Measurements from ENCODE around the gene BRD3. TPM values are rescaled to one million over a fixed set of nuclear protein-coding genes. Genes with fewer than 3 reads are reported as not detected.
A peak's percentile ranks its signal among the peaks of the same experiment; 100 is the strongest.

Gene BRD3
- polyA plus RNA-seq, 1 donor = 62.5 TPM

GRCh38 chr9:134024828-134025605 is 42.8 kb downstream of the BRD3 start, which contains the start of gene BRD3OS:
Gene BRD3OS (plus strand): TSS chr9:134025481. CDS start chr9:134026748, 1,267 bp downstream.
- peak; percentile 89 for DNase-seq (ENCODE audit: low read depth)

DNA sequence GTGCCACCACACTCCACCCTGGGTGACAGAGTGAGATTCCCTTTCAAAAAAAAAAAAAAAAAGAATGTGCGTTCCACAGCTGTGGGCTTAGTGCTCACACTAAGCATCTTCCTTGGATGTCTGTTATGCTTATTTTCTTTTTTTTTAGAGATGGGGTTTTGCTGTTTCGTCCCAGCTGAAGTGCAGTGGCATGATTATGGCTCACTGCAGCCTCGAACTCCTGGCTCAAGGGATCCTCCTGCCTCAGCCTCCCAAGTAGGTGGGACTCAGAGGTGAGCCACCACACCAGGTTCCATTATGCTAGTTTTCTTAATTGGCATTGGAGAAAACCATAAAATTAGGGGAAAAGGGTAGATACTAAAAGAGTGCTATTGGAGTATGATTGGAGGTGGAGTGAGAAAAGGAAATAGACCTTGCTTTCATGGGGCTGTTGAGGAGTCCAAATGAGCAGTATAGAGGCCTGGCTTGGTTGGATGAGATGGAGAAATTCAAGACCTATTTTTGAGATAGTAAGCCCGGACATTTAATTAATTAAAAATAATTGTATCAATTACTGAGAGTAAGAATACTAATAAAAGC is 43.5 kb downstream of the BRD3 start:
- DNase-seq (ENCODE audit: low read depth) = no peak

DNA sequence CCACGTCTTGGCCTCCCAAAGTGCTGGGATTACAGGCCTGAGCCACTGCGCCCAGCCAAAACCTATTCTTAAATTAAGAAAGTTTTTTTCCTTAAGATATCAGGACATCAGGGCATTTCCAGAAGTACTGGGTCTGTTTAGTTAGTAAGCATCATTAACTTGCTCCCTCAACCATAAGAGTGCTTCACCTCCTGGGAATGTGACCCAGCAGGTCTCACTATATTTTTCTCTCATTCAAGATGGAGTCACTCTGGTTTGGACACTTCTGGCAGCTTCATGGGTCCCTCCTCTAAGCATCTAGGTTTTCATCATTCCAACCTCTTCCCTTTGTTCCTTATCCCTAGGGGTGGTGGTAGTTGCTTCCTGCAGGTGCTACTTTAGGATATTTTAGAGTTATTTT is 52.9 kb downstream of the BRD3 start:
- no peak for DNase-seq (ENCODE audit: low read depth)

- DNase-seq (ENCODE audit: low read depth) = no peak
These were observed 56.4 kb downstream of the BRD3 start for GRCh38 chr9:134011401-134011800.

GRCh38 chr9:134010310-134011173 is 57.3 kb downstream of the BRD3 start:
- no peak for DNase-seq (ENCODE audit: low read depth)

DNA sequence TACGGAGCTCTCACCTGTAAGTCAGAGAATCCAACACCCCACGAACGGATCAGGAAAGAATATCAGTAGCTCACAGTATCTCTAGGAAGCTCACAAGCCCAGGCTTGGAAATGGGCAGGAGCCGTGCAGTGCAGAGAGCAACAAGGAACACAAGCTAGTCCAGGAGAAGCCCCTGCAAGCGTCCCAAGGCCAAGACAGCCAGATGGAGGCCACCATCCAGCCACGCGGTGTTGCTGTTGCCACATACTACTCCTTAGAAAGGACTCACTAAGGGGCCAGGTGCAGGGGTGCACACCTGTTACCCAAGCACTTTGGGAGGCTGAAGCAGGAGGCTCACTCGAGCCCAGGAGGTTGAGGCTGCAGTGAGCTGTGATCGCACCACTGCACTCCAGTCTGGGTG is 60.3 kb downstream of the BRD3 start:
- DNase-seq (ENCODE audit: low read depth) = no peak

DNA sequence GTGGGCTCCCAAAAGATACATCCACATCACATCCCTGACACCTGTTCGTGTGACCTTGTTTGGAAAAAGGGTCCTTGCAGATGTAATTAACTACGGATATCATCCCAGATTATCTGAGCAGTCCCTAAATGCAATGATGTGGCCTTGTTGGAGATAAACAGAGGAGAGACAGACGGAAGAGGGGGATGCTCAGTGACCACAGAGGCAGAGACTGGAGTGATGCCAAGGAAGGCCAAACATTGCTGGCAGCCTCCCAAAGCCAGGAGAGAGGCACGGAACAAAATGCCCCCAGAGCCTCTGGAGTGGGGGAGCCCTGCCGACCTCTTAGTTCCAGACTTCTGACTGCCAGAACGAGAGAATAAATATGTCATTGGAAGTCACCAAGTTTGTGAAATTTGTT is 60.7 kb downstream of the BRD3 start:
- no peak for DNase-seq (ENCODE audit: low read depth)

- no peak for DNase-seq (ENCODE audit: low read depth)
These were observed 62.4 kb downstream of the BRD3 start for GRCh38 chr9:134005381-134005780.

DNA sequence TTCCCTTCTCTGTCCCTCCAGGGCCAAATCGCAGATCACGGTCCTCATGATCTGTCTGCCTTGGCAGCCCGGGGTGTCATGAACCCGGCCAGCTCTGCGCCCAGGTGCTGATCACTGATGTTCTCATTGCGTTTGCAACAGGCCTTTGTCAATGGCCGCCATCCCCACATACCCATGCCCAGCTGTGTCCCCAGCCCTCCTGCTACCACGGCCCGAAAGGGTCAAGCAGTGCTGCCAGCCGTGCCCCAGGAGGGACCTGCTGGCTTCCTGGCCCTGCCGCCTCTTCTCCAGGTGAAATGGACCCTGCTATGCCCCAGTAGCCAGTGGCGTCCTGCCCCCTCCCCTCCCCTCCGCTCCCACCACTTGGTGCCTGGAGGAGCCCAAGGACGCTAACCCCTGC is 62.9 kb downstream of the BRD3 start:
- DNase-seq (ENCODE audit: low read depth) = no peak

DNA sequence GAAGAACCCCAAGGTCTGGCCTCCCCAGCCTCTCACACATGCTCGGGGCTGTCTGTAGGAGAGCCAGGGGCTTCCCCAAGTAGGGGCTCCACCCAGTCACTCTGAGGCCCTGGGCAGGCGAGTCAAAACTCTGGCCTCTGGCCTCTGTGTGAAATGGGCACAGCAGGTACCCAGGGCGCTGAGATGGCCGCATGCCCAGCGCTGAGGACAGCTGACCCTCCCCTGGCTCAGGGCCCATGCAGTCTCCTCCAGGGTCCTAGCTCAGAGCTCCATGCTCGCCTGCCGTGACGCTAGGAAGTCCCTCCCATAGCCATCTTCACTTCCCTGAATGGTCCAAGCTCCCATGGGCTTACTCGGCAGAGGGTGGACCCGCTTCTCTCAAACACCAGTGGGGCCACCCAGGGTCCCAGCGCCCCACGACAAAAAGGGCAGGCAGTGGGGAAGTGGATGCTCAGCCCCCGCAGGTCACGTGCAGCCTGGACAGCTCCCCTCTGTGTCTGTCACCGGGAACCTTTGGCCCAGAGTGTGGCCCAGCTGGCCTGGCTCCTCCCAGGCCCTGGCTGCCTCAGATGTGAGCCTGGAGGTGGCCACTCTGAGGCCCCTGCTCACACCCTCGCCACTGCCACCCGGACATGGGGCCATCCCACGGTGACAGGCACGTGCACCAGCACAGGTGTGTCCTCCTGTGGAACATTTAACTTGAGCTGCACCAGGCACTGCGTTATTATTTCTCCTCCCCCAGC is 63.5 kb downstream of the BRD3 start:
- no peak for DNase-seq (ENCODE audit: low read depth)

DNA sequence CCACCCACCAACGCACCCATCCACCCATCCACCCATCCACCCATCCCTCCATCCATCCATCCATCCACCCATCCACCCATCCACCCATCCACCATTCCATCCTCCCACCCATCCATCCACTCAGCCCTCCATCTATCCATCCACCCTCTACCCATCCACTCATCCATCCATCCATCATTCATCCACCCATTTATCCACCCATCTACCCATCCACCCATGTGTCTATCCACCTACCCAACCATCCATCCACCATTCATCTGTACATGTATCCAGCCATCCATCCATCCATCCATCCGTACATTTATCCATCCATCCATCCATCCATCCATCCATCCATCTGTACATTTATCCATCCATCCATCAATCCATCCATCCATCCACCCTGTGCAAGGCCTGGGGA is 64.6 kb downstream of the BRD3 start:
- DNase-seq (ENCODE audit: low read depth) = no peak

DNA sequence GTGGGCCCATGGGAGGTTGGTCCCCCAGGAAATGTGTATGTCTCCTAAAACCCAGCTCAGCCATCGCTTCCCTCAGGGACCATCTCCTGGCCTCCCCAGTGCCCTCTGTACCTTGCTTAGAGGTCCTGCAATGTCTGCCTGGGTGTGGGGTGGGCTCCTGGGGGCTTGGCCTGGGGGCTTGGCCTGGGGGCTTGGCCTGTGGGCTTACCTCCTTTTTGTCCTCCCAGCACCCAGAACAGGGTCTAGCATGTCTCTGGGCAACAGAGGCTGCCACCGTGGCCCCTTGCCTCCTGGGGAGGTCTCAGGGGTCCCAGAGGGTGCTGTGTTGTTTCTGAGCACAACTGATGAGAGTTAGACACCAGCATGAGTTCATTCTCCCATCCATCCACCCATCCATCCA is 65.0 kb downstream of the BRD3 start:
- DNase-seq (ENCODE audit: low read depth) = no peak

DNA sequence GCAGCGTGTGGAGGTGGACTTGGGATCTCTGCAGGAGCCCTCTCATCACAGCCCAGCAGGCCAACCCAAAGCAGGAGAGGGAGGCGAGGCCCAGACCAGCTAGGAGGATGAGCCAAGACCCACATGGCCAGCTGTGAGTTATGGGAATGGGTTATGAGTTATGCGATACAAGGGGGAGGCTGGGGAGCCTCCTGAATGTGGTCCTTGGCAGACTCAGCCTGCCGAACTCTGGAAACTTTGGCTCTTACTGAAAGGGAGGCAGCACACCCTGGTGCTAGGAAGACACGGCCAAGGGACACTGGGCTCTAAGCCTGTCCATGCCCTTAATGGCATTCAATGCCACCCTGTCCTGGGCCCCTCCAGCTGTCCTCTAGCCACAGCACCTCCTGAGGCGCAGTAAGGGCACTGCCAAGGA is 68.0 kb downstream of the BRD3 start:
- DNase-seq (ENCODE audit: low read depth) = no peak

DNA sequence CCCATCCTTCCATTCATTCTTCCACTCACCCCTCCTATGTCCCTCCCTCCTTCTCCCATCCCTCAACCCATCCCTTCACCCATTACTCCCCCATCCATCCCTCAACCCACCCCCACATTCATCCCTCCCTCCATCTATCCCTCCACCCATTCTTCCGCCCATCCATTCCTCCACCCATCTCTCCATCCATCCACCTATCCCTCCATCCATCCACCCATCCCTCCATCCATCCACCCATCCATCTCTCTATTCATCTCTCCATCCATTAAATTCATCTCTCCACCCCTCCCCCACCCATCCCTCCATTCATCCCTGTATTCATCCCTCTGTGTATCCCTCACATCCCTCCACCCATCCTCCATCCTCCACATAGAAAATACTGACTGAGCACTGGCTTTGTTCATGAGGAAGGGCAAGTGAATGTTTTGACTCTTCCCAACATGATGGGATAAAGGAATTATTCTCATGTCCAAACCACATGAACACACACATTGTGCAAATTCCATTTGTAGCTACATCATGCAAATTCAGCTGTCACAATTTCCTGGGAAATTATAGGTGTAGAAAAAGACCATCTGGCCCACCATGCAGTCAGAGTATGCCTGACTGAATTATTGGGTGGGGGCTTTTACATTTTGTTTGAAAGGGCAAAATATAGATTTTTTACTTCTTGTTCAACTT is 68.8 kb downstream of the BRD3 start:
- DNase-seq (ENCODE audit: low read depth) = no peak

GRCh38 chr9:133997584-133997983 is 70.2 kb downstream of the BRD3 start:
- DNase-seq (ENCODE audit: low read depth) = no peak

DNA sequence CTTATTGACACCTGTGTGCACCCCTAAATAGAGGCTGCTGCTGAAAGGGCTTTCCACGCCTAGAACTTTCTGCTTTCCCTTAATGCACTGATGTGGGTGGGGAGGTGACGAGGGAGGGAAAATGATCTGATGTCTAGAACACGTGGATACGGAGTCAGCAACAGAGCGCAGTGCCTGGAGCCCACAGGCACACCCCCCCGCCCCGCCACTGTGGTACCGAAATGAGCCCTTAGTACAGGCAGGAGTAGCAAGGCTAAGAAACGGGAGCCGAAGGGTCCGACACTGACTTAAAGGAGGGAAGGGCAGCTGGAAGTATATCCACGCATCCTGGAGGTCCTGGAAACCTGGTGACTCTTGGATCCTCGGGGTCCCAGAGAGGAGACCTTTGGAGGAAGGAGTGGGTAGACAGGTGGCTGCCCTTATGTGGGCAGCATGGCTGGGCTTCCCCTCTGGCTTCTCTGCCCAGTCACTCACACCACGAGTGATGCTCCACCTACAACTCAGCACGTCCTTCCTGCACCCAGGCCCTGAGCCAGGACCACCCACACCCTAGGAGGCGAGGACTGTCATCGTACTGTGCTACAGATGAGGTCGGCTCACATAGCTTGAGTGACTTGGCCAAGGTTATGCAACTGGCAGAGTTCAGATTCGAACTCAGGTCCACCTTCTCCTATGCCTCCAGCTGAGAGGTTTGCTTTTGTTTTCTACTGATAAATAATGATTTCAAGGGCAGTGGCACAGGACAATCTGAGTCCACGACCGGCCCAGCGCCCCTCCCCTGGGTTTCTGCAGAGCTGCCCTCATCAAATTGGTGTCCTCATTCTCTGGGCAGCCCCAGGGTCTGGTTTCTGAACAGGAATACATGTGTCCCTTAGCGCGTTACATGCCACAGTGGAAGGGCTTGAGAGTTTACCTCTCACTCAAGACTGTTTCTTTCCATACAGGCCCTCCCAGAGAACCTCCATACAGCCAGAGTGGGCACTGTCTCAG is 71.0 kb downstream of the BRD3 start:
- no peak for DNase-seq (ENCODE audit: low read depth)

DNA sequence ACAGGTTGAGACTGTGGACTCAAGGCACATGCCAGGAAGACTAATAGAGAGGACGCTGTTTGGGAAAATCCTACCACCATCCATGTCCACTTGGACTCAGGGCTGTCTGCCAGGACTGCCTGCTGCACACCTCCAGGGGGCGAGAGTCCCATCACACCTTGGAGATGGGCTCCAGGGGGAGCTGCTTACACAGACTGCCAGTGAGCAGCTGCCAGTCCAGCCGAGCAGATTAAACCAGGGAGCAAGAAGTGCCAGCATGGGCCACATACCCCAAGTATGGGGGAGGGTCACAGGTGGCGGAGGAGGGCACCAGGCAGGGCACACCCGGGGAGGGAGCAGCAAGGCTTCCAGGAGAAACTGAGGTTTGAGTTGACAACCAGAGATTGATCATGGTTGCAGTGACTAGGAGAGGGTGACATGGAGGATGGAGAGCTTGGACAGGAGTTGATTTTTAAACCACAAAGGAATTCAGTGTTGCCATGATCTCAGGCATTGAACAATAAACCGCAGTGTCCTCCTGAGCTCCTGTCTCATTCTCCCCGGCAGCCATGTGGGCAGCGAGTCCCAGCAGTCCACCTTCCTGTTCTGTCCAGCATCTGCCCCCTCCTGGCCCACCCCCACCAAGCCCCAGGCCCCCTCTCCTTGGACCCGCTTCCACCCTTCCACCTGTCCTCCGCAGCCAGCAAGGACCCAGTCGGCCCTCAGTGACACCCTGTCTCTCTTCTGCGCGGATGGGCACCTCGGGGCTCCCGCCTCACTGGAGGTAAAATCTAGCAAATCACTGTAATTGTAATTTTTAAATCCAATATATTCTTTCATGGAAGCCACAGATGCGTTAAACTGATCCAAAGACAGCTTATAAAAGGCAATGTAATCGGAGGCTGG is 72.6 kb downstream of the BRD3 start:
- DNase-seq (ENCODE audit: low read depth) = no peak

DNA sequence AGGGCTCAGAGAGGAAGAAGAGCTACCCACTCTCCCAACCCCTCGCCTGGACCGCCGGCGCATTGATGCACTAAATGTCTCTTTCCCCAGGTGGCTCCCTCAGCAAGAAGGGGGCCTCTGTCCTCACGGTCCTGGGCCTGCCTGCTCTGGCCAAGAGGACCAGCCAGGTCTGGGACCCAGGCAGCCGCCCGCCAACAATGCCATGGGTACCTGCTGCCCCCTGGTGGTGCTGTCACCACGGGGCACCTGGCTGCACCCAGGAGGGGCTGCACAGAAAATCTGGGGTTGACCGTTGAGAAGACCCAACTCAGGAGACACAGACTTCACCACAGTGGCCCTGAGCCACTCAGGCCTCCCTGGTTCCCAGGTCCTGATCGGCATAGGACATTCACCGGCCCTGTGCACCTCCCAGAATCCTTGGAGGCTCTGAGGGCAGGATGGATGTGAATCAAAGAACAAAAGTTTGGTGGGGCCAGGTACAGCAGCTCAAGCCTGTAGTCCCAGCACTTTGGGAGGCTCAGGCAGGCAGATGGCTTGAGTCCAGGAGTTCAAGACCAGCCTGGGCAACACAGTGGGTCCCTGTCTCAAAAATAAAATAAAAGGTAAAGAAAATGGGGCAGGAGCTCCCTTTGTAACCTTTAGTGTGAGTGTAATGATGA is 73.3 kb downstream of the BRD3 start:
- no peak for DNase-seq (ENCODE audit: low read depth)

Data from forelimb muscle (tissue), 1 donor.